Fibroblast of villous mesenchyme (primary cell): ENCODE measurements around the gene ARHGDIA. TPM values are rescaled to one million over a fixed set of nuclear protein-coding genes. Genes with fewer than 3 reads are reported as not detected.

Experiments
- DNase-seq: peaks from one replicate; pipeline ENCODE4 v3.0.0-alpha.2; 2010; ENCODE audit warnings: low read depth
- H3K4me3 ChIP-seq: 2 replicates; pipeline ENCODE4 v1.5.1; 2011; ENCODE audit warnings: low read depth, mild to moderate bottlenecking, low read length
- CTCF ChIP-seq: IDR thresholded peaks from 2 replicates; pipeline ENCODE4 v1.5.1; 2012; ENCODE audit warnings: low read depth, mild to moderate bottlenecking, low read length; ENCODE audit not compliant: insufficient read depth
- total RNA-seq: library from RNA; depleted of rRNA; stranded (reverse); fragments of >200 nt; gene quantifications from 2 replicates; pipeline ENCODE4 v1.2.3, GENCODE V29; 2012

The ARHGDIA gene
- total RNA-seq, 1 donor: 106 TPM

- TF ChIP-seq CTCF: no peak
Measured at GRCh38 chr17:81885454-81885853, 14.3 kb upstream of the ARHGDIA start.

GRCh38 chr17:81884968-81885367 lies 13.8 kb upstream of the ARHGDIA start:
- TF ChIP-seq CTCF: no peak
- no peak for DNase-seq
- H3K4me3 ChIP-seq: no peak overlapping the region

More at GRCh38 chr17:81885454-81885853, 14.3 kb upstream of the ARHGDIA start:
- H3K4me3 ChIP-seq: no peak overlapping the region
- DNase-seq: no peak

GRCh38 chr17:81884520-81884919 lies 13.4 kb upstream of the ARHGDIA start:
- TF ChIP-seq CTCF: no peak
- H3K4me3 ChIP-seq: no peak overlapping the region
- no peak for DNase-seq

- no peak overlapping the region for H3K4me3 ChIP-seq
- TF ChIP-seq CTCF: no peak
- no peak for DNase-seq
Measured at GRCh38 chr17:81879121-81879520, 8.0 kb upstream of the ARHGDIA start.

- no peak for DNase-seq
- TF ChIP-seq CTCF: no peak
Measured at GRCh38 chr17:81878294-81878693, 7.2 kb upstream of the ARHGDIA start.

GRCh38 chr17:81877569-81877968 lies 6.4 kb upstream of the ARHGDIA start:
- DNase-seq: no peak
- no peak for TF ChIP-seq CTCF
- H3K4me3 ChIP-seq: no peak overlapping the region

More at GRCh38 chr17:81878294-81878693, 7.2 kb upstream of the ARHGDIA start:
- H3K4me3 ChIP-seq: no peak overlapping the region
